ENCODE measurements around the gene LDLRAD2. TPM values are rescaled to one million over a fixed set of nuclear protein-coding genes. Genes with fewer than 3 reads are reported as not detected.

The LDLRAD2 gene
- total RNA-seq, 1 donor from 2014 or later, result 0.14 TPM

DNA sequence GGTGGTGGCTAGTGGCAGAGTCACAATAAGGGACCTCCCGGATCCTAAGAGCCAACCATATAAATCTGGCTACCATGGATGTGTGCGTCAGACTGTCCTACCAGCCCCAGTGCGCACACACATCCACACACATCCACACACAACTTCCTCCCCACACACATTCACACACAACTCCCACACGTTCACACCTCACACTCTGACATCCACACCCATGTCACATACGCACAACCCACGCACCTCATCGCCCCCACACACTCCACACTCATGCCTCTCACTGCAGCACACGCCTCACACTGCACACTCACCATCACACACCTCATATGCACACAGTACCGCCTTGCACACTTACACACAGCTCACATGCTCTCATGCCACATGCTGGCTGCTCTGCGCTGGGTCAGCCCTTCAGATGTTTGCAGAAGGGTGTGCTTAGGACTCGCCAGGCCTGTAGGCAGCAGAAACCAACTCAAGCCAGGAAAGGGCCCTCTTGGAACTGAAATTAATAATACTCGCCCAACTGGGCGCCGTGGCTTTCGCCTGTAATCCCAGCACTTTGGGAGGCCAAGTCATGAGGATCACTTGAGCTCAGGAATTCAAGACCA is 3.0 kb downstream of the LDLRAD2 start:
- H3K4me1 ChIP-seq (ENCODE audit: insufficient read depth, low read length), result peaks cover 11% of the 10 kb centered on the region
- peaks cover 5% of the 10 kb centered on the region for H3K36me3 Mint-ChIP-seq (ENCODE audit: low read depth, unreplicated experiment)
- no peak for TF ChIP-seq EZH2 (IDR thresholded peaks at IDR 0.05; ENCODE audit: insufficient read depth, low read length)
- no peak for TF ChIP-seq CTCF (IDR thresholded peaks at IDR 0.05; ENCODE audit: insufficient read depth, low read depth, low read length)
- peak overlapping the region; percentile 80 for H3K4me2 ChIP-seq (ENCODE audit: low read length)
- peaks cover 3% of the 10 kb centered on the region for H4K20me1 ChIP-seq (ENCODE audit: insufficient read depth, low read length)
- H3K4me3 ChIP-seq (ENCODE audit: insufficient read depth, low read depth, low read length), result no peak overlapping the region
- no peak overlapping the region for H3K27ac Mint-ChIP-seq (ENCODE audit: unreplicated experiment)
- no peak overlapping the region for H2AFZ ChIP-seq (ENCODE audit: low read depth, low read length)
- H3K27me3 ChIP-seq (ENCODE audit: insufficient read depth, low read length), result no peaks in the 10 kb centered on the region
- H3K9me3 ChIP-seq (ENCODE audit: insufficient read depth, low read depth, low read length), result no peaks in the 10 kb centered on the region
- no peak overlapping the region for H3K9ac ChIP-seq (ENCODE audit: low read length)
- H3K27ac ChIP-seq (ENCODE audit: low read depth, low read length), result no peak overlapping the region
- peaks cover 21% of the 10 kb centered on the region for H3K4me1 Mint-ChIP-seq (ENCODE audit: low read depth, unreplicated experiment)
- no peak for DNase-seq (ENCODE audit: low read depth)
- no peaks in the 10 kb centered on the region for H3K36me3 ChIP-seq (ENCODE audit: insufficient read depth, low read length)
- peaks cover 3% of the 10 kb centered on the region for H3K9me3 Mint-ChIP-seq (ENCODE audit: unreplicated experiment)
- H3K27me3 Mint-ChIP-seq (ENCODE audit: low read depth, unreplicated experiment), result peaks cover 16% of the 10 kb centered on the region
- no peaks in the 10 kb centered on the region for H3K79me2 ChIP-seq (ENCODE audit: insufficient read depth, low read length)
- H3K4me3 Mint-ChIP-seq (ENCODE audit: unreplicated experiment), result peak overlapping the region; percentile 5
- no peak for FAIRE-seq

DNA sequence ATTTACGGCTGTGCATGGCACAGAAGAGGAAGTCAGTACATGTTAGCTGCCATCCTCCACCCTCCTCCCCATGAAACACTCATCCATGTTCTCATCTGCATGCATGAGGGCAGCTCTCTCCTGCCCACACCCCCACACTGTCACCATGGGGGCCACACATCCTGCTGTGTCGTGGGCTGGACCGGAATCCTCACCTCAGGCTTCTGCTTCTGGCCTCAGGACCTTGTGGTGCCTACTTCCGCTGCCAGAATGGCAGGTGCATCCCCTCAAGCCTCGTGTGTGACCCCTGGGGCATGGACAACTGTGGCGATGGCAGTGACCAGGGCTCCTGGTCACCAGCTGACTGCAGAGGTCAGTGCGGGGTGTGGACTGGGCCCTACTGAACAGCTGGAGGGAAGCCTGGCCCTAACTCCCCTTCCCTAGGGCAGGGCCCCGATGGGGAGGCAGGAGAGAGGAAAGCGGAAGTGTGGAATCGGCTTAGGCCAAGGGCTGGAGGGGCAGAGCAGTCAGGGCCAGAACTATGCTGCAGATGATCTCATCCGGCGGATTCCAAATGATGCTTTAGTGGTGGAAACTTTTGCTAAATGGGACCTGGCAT is 3.8 kb downstream of the LDLRAD2 start:
- Histone ChIP-seq H3K9ac (ENCODE audit: low read length) (no peak overlapping the region), H4K20me1 (ENCODE audit: insufficient read depth, low read length) (peaks cover 3% of the 10 kb centered on the region), H2AFZ (ENCODE audit: low read depth, low read length) (no peak overlapping the region), H3K4me1 (ENCODE audit: insufficient read depth, low read length) (peaks cover 11% of the 10 kb centered on the region), H3K27ac (ENCODE audit: low read depth, low read length) (no peak overlapping the region), H3K4me2 (ENCODE audit: low read length) (no peak overlapping the region), H3K79me2 (ENCODE audit: insufficient read depth, low read length) (no peaks in the 10 kb centered on the region), H3K9me3 (ENCODE audit: insufficient read depth, low read depth, low read length) (no peaks in the 10 kb centered on the region), H3K36me3 (ENCODE audit: insufficient read depth, low read length) (no peaks in the 10 kb centered on the region), H3K4me3 (ENCODE audit: insufficient read depth, low read depth, low read length) (no peak overlapping the region), H3K27me3 (ENCODE audit: insufficient read depth, low read length) (no peaks in the 10 kb centered on the region)
- no peak for DNase-seq (ENCODE audit: low read depth)
- no peak for TF ChIP-seq CTCF (IDR thresholded peaks at IDR 0.05; ENCODE audit: insufficient read depth, low read depth, low read length)
- no peak for TF ChIP-seq EZH2 (IDR thresholded peaks at IDR 0.05; ENCODE audit: insufficient read depth, low read length)
- peaks cover 9% of the 10 kb centered on the region for H3K36me3 Mint-ChIP-seq (ENCODE audit: low read depth, unreplicated experiment)
- H3K27ac Mint-ChIP-seq (ENCODE audit: unreplicated experiment), result no peak overlapping the region
- H3K4me3 Mint-ChIP-seq (ENCODE audit: unreplicated experiment), result peak overlapping the region; percentile 45
- H3K9me3 Mint-ChIP-seq (ENCODE audit: unreplicated experiment), result peaks cover 3% of the 10 kb centered on the region
- peaks cover 16% of the 10 kb centered on the region for H3K27me3 Mint-ChIP-seq (ENCODE audit: low read depth, unreplicated experiment)
- no peak for FAIRE-seq
- H3K4me1 Mint-ChIP-seq (ENCODE audit: low read depth, unreplicated experiment), result peaks cover 21% of the 10 kb centered on the region
